Measurements from ENCODE around the gene VPS13A.
"Not testable (repeated sequence)": the region's sequence is repeated elsewhere in the genome, so short reads cannot be mapped to it uniquely, and the experiment has no call there.

The VPS13A gene

DNA sequence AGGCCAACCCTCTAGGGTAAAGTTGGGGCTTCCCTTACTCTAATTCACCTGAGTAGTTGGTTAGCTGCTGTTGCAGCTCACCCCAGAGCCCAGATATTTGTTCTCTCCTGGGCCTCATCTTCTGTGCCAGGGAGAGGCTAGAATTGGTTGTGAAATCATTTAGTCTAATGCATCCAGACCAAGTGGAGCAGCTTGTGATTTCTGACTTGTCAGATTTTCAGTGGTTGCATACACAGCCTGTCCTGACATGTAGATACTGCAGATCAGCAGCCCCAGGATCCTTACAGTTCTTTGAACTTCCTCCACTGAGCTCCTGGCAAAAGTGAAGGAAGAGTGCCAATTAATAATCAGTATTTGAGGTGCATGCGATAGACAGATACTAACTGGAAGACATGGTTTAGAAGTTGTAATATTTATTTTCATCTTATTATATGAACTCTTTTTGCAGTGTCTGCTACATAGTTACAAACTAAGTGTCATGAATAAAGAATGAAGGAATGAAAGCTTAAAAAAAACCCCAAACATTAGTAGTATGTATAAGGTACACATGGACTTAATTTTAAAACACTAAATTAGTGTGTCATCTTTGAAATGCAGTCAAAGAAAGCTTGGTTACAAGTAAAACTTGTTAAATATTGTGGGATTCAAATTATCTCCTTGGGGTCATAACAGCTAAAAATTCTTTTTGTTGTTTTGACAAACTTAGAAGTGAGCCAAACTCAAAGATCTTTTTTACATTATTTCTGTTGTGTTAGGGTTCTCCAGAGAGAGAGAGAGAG, 128.5 kb downstream of the VPS13A start:
- no peak for DNase-seq

GRCh38 chr9:77307166-77307565, 129.8 kb downstream of the VPS13A start:
- DNase-seq: no peak

- no peak for DNase-seq
These were observed 138.7 kb downstream of the VPS13A start for GRCh38 chr9:77316058-77316457.

DNA sequence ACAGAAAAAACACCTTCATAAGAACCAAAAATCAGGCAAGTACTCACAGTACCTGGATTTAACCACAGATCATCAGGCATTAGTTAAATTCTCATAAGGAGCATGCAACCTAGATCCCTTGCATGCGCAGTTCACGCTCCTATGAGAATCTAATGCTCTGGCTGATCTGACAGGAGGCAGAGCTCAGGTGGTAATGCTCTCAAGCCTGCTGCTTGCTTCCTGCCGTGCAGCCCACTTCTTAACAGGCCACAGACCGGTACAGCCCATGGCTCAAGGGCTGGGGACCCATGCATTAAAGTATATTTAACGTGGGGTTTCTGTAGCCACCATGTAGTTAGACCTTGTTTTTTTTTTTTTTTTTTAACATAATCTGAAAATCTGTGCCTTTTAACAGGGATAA, 147.7 kb downstream of the VPS13A start:
- DNase-seq: no peak

DNA sequence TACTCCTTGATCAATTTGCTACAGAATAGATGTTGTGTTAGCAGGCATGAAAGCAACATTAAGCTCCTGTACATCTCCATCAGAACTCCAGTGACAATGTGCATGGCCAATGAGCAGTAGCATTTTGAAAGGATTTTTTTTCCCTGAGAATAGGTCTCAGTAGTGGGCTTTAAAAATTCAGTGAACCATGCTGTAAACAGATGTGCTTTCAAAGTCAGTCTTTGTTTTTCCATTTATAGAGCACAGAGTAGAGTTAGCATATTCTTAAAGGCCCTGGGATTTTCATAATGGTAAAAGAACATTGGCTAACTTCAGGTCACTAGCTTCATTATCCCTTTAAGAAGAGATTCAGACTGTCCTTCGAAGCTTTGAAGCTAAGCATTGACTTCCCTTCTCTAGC, 150.8 kb downstream of the VPS13A start:
- no peak for DNase-seq

GRCh38 chr9:77370064-77370463, 192.7 kb downstream of the VPS13A start:
- DNase-seq: no peak

- no peak for DNase-seq
These were observed 196.9 kb downstream of the VPS13A start for GRCh38 chr9:77374266-77374665.

- no peak for DNase-seq
These were observed 198.7 kb downstream of the VPS13A start for GRCh38 chr9:77375956-77376532.

DNA sequence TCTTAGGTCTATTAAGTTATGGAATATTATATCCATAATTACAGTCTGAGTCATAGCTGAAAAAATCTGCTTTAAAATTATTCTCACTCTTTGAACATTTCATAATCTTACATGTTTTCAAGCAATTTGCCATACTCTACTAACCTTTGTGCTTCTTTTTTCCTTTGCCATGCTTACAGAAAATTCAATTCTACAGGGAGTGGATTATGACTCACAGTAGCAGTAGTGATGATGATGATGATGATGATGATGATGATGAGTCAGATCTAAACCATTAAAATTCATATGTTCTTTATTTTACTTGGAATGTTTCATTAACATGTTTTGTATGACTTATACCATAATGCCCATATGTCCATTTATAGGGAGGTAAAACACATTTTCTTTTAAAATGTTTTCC, 207.1 kb downstream of the VPS13A start:
- DNase-seq: no peak

GRCh38 chr9:77386187-77386586, 208.9 kb downstream of the VPS13A start:
- no peak for DNase-seq

DNA sequence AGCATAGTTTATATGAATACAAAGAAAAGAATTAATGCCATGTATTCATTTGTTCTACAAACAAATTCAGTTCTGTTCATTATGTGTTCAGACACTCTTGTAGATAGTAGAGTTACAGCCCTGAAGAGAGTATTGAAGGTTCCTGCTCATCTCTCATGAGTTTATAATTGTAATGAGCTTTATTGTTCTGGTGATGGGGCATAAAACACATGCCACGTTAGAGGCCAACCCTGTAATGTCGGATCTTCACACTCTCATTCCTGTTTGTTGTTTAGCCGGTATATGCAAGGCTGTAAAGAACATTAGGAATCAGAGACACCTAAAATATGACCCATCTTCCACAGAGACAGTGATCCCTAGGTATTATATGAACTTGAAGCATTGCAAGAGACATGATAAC, 214.5 kb downstream of the VPS13A start:
- DNase-seq: no peak

DNA sequence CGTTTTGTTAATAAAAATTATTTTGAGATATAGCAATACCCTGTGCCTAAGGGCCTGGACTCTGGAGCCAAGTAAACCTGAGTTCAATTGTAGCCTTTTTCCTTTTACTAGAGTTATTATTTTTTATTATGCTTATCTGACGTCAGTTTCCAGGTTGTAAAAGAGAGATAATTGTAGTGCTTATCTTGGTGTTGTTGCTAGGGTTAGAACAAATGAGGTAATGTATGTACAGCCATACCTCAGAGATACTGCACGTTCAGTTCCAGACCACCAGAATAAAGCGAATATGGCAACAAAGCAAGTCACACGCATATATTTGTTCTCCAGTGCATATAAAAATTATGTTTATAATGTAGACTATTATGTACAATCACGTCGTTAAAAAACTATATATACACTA, 215.0 kb downstream of the VPS13A start:
- DNase-seq: no peak

DNA sequence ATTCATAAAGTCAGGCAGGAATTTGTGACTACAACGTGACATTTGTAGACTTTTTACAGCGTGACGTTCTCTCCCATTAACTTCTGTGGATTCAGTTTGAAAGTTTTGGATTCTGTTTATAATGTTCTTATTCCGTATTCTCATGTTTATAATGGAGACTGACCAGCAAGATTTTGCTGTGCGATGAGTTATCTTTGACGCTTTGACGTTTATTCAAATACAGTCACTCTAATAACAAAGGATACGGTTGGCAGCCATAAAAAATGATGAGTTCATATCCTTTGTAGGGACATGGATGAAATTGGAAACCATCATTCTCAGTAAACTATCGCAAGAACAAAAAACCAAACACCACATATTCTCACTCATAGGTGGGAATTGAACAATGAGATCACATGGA, 221.2 kb downstream of the VPS13A start:
- not testable (repeated sequence) for DNase-seq

DNA sequence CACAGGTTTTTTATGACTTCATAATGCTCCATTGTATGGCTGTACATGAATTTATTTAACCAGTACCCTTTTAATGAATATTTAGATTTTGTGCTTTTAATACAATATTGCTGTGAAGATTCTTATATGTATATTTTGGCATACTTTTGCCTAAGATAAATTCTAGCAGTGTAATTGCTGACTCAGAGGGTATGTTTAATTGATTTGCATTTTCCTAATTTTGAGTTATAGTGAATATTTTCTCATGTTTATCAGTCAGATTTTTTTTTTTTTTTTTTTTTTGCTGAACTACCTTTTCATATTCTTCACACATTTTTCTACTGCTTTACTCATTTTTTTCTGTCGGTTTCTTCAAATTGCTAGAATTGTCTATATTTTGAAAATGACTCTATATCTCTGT, 222.6 kb downstream of the VPS13A start:
- DNase-seq: no peak

DNA sequence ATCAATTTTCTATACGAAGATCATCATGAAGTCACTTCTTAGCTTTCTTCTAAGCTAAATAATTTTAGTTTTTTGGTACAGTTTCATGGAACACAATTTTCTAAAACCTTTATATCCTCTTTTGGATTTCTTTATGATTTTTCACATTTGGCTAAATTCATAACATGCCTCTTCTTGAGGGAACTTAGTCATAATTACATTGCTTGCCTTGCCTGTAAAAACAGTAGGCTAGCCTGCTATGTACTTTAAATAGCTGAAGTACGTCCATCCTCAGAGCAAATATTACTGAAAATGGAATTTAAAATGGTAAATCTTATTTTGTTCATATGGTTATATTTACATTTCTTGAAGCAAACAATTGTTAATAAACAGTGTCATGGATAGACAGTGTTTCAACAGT, 225.0 kb downstream of the VPS13A start:
- DNase-seq: no peak

- DNase-seq: no peak
These were observed 225.9 kb downstream of the VPS13A start for GRCh38 chr9:77403239-77403638.

- not testable (repeated sequence) for DNase-seq
These were observed 231.2 kb downstream of the VPS13A start for GRCh38 chr9:77408521-77408920.

GRCh38 chr9:77417566-77417965, 240.2 kb downstream of the VPS13A start:
- DNase-seq: no peak

GRCh38 chr9:77418226-77418625, 240.9 kb downstream of the VPS13A start:
- DNase-seq: no peak

DNA sequence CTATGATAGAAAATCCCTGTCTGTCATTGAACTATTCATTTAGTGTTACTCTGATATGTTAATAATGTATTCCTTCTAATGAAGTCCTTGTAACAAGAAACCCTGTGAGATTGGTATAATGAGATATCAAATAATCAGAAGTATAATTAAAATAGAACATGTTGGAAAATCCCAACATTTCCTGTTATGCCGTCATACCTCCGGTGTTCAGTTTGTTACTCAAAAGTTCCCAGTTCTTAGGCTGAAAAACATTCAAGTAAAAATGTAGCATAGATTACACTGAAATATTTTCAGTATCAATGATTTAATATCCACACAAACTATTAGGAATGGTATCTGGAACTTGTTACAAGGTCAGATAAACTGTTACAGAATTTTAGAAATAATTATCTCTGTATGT, 243.3 kb downstream of the VPS13A start:
- DNase-seq: no peak

- no peak for DNase-seq
These were observed 244.4 kb downstream of the VPS13A start for GRCh38 chr9:77421506-77422265.

DNA sequence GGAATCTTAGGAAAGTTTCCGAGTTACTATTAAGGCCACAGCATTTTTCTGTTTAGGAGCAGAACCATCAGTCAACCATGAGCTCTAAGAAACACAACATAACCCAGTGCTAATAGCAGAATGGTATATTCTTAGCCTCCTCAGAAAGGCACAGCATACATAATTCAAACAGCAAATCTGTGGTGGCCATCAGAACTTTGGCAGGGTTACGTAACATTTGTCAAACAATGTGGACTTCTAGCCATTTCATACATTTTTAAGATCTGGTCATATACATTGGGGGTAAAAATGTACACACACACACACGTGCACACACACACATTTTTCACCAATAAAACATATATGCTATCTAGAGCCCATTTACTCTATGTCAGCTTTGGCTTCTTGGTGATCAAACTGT, 245.6 kb downstream of the VPS13A start:
- DNase-seq: no peak

DNA sequence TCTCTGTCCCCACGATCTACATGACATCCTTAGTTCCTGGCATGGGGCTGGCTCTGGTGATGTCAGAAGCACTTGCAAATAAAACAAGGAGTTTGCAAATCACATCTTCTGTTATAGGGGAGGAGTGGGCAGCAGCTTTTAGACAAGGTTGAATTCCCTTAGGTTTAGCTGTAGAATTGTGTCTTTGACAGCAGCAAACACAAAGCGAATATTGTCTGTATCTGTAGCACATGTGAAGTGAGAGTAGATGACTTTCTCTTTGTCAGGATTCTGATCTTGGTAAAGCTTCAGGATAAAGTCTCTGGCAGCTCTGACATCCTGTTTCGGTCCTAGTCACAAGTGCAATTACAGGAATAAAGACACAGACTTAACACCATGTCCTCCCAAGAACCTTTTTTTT, 246.5 kb downstream of the VPS13A start:
- no peak for DNase-seq

GRCh38 chr9:77424993-77425392, 247.7 kb downstream of the VPS13A start:
- DNase-seq: no peak

Data from activated CD8-positive, alpha-beta memory T cell treated with anti-CD3 and anti-CD28 coated beads, Interleukin-2, amount 50 U/mL, for 4 hours (primary cell).